ENCODE measurements around the gene CKLF.

- TF ChIP-seq POLR2A (IDR thresholded peaks at IDR 0.05; ENCODE audit: low read depth, low read length) (no peak), POLR2AphosphoS5 (IDR thresholded peaks at IDR 0.05; ENCODE audit: low read depth, low read length) (no peak)
These were observed 539 bp upstream of the CKLF start for GRCh38 chr16:66551788-66552285.
